GM12892 (cell line): ENCODE results near the gene NCAPG2.
"Not testable (repeated sequence)": the region's sequence is repeated elsewhere in the genome, so short reads cannot be mapped to it uniquely, and the experiment has no call there.

Source experiments
- DNase-seq: peaks from one replicate; pipeline ENCODE4 v3.0.0; 2011; ENCODE audit not compliant: insufficient read length
- FAIRE-seq: peaks from 2 replicates; lab custom pipeline; 2011; peaks lifted over from hg19 to GRCh38; lab: Jason Lieb, UNC
- POLR2A ChIP-seq: IDR thresholded peaks from 2 replicates; pipeline ENCODE4 v1.6.1; 2011; ENCODE audit warnings: low read depth, low read length, control low read depth
- POLR2AphosphoS5 ChIP-seq: IDR thresholded peaks from 2 replicates; pipeline ENCODE4 v1.6.1; 2011; ENCODE audit warnings: low read depth, low read length, control low read depth
- TAF1 ChIP-seq: IDR thresholded peaks from 2 replicates; pipeline ENCODE4 v1.6.1; 2011; ENCODE audit warnings: low read depth, mild to moderate bottlenecking, control low read depth, low read length, borderline replicate concordance

The NCAPG2 gene

GRCh38 chr7:158723266-158723665, 18.7 kb upstream of the NCAPG2 start:
- no peak for FAIRE-seq
- DNase-seq, result no peak
- TF ChIP-seq POLR2A, result no peak
- TF ChIP-seq TAF1, result no peak
- TF ChIP-seq POLR2AphosphoS5, result no peak

GRCh38 chr7:158722574-158723237, 18.1 kb upstream of the NCAPG2 start:
- no peak for TF ChIP-seq POLR2A
- no peak for TF ChIP-seq POLR2AphosphoS5
- no peak for TF ChIP-seq TAF1
- FAIRE-seq, result peak; percentile 40
- DNase-seq, result no peak

GRCh38 chr7:158720112-158720511, 15.5 kb upstream of the NCAPG2 start:
- TF ChIP-seq TAF1, result no peak
- no peak for TF ChIP-seq POLR2AphosphoS5
- TF ChIP-seq POLR2A, result no peak
- FAIRE-seq (no peak), DNase-seq (no peak)

- no peak for TF ChIP-seq POLR2A
- no peak for TF ChIP-seq TAF1
- no peak for TF ChIP-seq POLR2AphosphoS5
- no peak for DNase-seq
- FAIRE-seq, result no peak
Measured at GRCh38 chr7:158716802-158717201, 12.2 kb upstream of the NCAPG2 start.

GRCh38 chr7:158710651-158711102, 6.1 kb upstream of the NCAPG2 start:
- FAIRE-seq, result no peak
- TF ChIP-seq POLR2AphosphoS5 (no peak), POLR2A (no peak), TAF1 (no peak)
- no peak for DNase-seq

- no peak for TF ChIP-seq POLR2AphosphoS5
- TF ChIP-seq POLR2A, result no peak
- TF ChIP-seq TAF1, result no peak
- DNase-seq, result no peak
- no peak for FAIRE-seq
Measured at GRCh38 chr7:158707610-158708009, 3.0 kb upstream of the NCAPG2 start.

GRCh38 chr7:158706710-158707590, 2.3 kb upstream of the NCAPG2 start:
- FAIRE-seq (no peak), DNase-seq (no peak)
- TF ChIP-seq TAF1, result no peak
- no peak for TF ChIP-seq POLR2A
- no peak for TF ChIP-seq POLR2AphosphoS5

GRCh38 chr7:158706273-158706704, 1.7 kb upstream of the NCAPG2 start:
- FAIRE-seq, result no peak

GRCh38 chr7:158705234-158705850, 738 bp upstream of the NCAPG2 start:
- FAIRE-seq (no peak), DNase-seq (no peak)
- TF ChIP-seq POLR2A (no peak), TAF1 (no peak), POLR2AphosphoS5 (no peak)

More at GRCh38 chr7:158706273-158706704, 1.7 kb upstream of the NCAPG2 start:
- no peak for DNase-seq
- TF ChIP-seq POLR2AphosphoS5 (no peak), POLR2A (no peak), TAF1 (no peak)

- FAIRE-seq, DNase-seq: not testable (repeated sequence)
Measured at GRCh38 chr7:158703679-158704523, 703 bp downstream of the NCAPG2 start.
